ENCODE results near the gene GAS6. TPM values are rescaled to one million over a fixed set of nuclear protein-coding genes. Genes with fewer than 3 reads are reported as not detected.

The GAS6 gene
- 100 to 1,000 TPM in 2 of 4 donors, 10 to 100 TPM in 2; 34.5 to 148 (median 79.7) TPM for total RNA-seq

GRCh38 chr13:113863524-113864272 lies at the start of gene GAS6:
Gene GAS6 (minus strand): TSS chr13:113864076. CDS start chr13:113863920, 156 bp downstream.
- no peak for TF ChIP-seq CTCF (IDR thresholded peaks at IDR 0.05; ENCODE audit: low read depth)

GRCh38 chr13:113912596-113912995 lies 48.7 kb upstream of the GAS6 start:
- TF ChIP-seq CTCF (IDR thresholded peaks at IDR 0.05; ENCODE audit: low read depth) = no peak

GRCh38 chr13:113907635-113908617 lies 44.0 kb upstream of the GAS6 start:
- no peak for TF ChIP-seq CTCF (IDR thresholded peaks at IDR 0.05; ENCODE audit: low read depth)

GRCh38 chr13:113906571-113906970 lies 42.7 kb upstream of the GAS6 start:
- TF ChIP-seq CTCF (IDR thresholded peaks at IDR 0.05; ENCODE audit: low read depth) = no peak

GRCh38 chr13:113905942-113906341 lies 42.1 kb upstream of the GAS6 start:
- no peak for TF ChIP-seq CTCF (IDR thresholded peaks at IDR 0.05; ENCODE audit: low read depth)

GRCh38 chr13:113905018-113905417 lies 41.1 kb upstream of the GAS6 start:
- TF ChIP-seq CTCF (IDR thresholded peaks at IDR 0.05; ENCODE audit: low read depth) = no peak

GRCh38 chr13:113904411-113904810 lies 40.5 kb upstream of the GAS6 start:
- TF ChIP-seq CTCF (IDR thresholded peaks at IDR 0.05; ENCODE audit: low read depth) = no peak
